D721Med (cell line): Measurements from ENCODE around the gene DMGDH.

Experiments
- DNase-seq: peaks from one replicate; pipeline ENCODE4 v3.0.0; 2011; ENCODE audit warnings: low spot score; ENCODE audit not compliant: insufficient read length
- FAIRE-seq: peaks from 2 replicates; lab custom pipeline; 2011; peaks lifted over from hg19 to GRCh38; lab: Jason Lieb, UNC
- TF ChIP-seq, protein P1 (sequence below): IDR thresholded peaks from 2 replicates; pipeline ENCODE4 v1.5.1; 2012; ENCODE audit warnings: mild to moderate bottlenecking, control low read depth; ENCODE audit not compliant: insufficient read depth; ENCODE audit errors: missing control alignments

The DMGDH gene

DNA sequence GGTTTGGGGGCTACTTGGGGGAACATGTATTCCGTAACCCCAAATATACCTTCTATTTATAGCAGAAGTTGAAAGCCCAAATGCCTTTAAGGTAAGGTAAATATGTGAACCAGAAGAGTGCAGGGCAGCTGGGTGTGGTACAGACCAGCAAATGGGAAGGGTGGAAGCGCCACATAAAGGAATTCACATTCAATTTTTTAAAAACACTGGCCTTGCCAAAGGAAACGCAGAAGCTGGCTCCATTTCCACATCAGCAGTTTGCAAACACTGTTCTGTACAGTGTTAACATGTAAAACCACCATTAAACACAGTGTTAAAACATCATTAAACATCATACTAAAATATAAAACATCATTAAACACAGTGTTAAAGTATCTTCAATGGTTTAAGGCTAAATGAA, 38.6 kb upstream of the DMGDH start:
- TF ChIP-seq, protein P1, sequence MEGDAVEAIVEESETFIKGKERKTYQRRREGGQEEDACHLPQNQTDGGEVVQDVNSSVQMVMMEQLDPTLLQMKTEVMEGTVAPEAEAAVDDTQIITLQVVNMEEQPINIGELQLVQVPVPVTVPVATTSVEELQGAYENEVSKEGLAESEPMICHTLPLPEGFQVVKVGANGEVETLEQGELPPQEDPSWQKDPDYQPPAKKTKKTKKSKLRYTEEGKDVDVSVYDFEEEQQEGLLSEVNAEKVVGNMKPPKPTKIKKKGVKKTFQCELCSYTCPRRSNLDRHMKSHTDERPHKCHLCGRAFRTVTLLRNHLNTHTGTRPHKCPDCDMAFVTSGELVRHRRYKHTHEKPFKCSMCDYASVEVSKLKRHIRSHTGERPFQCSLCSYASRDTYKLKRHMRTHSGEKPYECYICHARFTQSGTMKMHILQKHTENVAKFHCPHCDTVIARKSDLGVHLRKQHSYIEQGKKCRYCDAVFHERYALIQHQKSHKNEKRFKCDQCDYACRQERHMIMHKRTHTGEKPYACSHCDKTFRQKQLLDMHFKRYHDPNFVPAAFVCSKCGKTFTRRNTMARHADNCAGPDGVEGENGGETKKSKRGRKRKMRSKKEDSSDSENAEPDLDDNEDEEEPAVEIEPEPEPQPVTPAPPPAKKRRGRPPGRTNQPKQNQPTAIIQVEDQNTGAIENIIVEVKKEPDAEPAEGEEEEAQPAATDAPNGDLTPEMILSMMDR = no peak
- FAIRE-seq = no peak
- DNase-seq = no peak

DNA sequence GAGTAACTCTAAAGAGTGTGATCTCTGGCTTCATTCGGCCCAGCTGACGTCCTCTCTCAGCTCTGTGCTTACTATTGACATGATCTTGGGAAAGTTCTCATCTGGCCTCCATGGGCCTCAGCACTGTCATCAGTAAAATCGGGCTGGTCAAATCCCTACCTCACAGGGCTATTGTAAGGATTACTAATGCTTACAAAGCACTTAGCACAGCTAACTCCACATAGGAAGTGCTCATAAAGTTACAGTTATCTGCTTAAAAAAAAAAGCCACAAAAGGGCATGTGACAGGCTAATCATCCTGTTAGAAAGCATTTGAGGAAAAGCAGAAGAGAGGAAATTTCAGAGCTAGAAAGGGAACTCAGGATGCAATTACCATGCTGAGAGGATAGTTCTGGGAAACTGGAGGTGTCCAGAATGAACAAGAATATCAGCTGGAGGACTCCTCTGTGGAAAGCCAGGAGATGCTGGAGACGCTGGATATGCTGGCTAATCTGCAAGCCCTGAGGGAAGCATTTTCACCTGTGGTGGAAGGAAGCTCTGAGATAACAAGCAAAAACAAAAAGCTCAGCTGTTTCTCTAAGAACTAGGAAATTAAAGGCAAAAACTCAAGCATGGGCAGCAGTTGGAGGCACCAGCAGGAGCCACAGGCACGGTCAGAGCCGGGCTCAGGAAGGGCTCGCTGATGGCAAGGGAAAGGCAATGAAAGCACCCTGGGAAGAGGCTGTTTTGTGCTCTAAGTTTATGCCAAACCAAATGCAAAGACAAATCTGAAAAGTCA, 37.7 kb upstream of the DMGDH start:
- TF ChIP-seq, protein P1 = no peak
- FAIRE-seq (no peak), DNase-seq (no peak)

DNA sequence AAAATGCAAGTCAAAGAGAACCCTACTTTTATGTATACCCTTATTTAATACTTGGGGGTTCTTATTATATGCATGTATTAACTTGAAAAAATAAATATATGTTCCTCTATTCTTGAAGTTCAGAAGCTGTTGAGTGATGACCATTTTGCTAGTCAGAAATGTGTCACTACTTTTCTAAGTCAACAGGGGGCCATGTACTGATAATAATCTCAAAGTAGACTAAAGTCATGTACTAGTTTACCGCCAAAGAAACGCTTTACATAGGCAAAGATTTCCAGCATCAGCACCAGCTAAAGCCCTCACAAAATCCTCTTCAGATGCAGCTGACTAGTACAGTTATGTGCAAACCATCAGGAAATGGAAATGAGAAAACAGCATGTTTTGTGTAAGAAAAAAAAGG, 36.4 kb upstream of the DMGDH start:
- FAIRE-seq (no peak), DNase-seq (no peak)
- TF ChIP-seq, protein P1 = no peak

DNA sequence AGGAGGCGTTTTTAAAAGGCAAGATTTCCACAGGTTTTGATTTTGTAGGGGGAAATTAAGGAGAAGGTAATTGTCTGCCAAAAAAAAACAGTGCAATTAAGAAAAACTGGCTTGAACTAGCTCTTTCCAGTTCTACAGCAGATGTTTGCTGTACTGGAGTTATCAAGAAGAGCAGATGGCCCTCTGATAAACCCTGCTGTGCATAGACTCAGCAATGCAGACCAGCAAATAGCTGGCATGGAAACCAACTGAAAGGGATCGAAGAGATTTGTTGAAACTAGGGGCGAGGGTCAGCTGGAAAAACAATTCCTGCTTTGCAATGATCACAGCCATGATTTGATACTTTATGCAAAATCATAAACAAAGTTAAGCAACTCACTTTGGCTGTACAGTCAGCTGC, 24.3 kb upstream of the DMGDH start:
- TF ChIP-seq, protein P1 = no peak
- DNase-seq (peak; percentile 29), FAIRE-seq (peak; percentile 92)

DNA sequence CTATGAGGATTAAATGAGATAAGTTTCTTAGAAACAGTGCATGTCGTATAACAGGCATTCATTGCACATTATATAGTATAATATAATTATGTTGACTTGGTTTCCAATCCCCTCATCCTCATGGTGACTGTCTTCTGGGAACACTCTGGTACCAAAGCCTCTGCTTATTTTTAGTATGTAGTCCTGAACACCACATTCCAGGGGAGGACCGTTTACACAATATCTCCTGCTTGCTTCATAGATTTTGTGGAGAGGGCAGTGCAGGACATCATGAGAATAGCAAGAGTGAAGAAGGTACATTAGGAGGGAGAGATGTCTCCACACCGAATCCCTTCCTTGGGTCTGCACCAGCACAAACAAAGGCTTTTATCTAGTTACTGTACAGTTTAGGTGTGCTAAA, 21.6 kb upstream of the DMGDH start:
- TF ChIP-seq, protein P1 = no peak
- no peak for FAIRE-seq

DNA sequence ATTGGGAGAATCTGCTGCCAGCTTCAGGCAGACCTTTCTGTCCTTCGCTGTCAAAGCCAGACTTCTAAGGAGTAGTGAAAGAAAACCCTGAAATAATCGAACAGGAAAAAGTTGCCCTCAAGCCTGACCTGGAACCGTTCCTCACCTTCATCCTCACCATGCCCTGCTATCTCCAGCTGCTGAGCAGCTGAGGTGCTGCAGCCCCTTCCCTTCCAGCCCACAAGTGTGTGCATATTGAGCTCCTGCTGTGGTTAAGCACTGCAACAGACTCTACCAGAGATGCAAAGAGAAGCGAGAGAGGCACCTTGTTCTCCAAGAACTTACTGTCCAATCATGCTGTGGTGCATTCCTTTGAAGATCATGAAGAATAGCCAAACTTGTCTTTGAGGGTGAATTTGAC, 19.0 kb upstream of the DMGDH start:
- FAIRE-seq = no peak
- no peak for DNase-seq
- TF ChIP-seq, protein P1 = no peak

More for the DNA sequence above, 21.6 kb upstream of the DMGDH start:
- DNase-seq = no peak

DNA sequence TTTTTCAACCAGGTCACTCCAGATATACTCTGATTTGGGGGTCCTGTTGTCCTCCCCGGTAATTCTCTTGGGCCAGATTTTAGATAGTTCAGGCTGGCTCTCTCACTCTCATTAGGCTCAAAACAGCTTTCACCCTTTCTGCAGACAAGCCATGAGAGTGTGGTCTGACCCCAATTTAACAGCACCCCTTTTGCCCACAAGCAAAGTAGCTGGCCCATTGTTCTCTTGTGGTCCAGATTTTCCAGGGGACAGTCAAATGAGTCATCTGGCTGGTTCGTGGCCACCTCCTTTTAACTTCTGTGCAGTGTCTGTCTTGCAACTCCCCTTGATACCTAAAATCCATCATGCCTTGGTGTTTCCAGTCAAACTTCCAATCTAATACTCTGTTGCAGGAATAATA, 16.6 kb upstream of the DMGDH start:
- no peak for FAIRE-seq
- DNase-seq = no peak

More for the DNA sequence above, 16.6 kb upstream of the DMGDH start:
- TF ChIP-seq, protein P1 = no peak
